Sigmoid colon (tissue), 7 donors: ENCODE measurements around the gene APOB. TPM values are rescaled to one million over a fixed set of nuclear protein-coding genes. Genes with fewer than 3 reads are reported as not detected.

Experiments used
- DNase-seq: peaks from one replicate; pipeline ENCODE4 v3.0.0-alpha.2; 2019
- H3K27ac ChIP-seq, 4 donors: fragments of 200-600 bp; sonication (generic); one replicate each; pipeline ENCODE4 v1.5.1; 2016 to 2019; ENCODE audit warnings: mild to moderate bottlenecking in 1 of 4
- H3K27me3 ChIP-seq, 3 donors: fragments of 200-600 bp; sonication (generic); one replicate each; pipeline ENCODE4 v1.5.1; 2019; ENCODE audit warnings: mild to moderate bottlenecking in 1 of 3
- H3K36me3 ChIP-seq, 4 donors: fragments of 200-600 bp; sonication (generic); one replicate each; pipeline ENCODE4 v1.5.1; 2016 to 2019
- H3K4me1 ChIP-seq, 4 donors: fragments of 200-600 bp; sonication (generic); one replicate each; pipeline ENCODE4 v1.5.1; 2017 to 2019
- H3K4me3 ChIP-seq, 4 donors: fragments of 200-600 bp; sonication (generic); one replicate each; pipeline ENCODE4 v1.5.1; 2017 to 2019; ENCODE audit warnings: mild to moderate bottlenecking in 2 of 4, moderate library complexity in 1 of 4
- H3K9me3 ChIP-seq, 4 donors: fragments of 200-600 bp in 3 of 4; sonication (generic) in 3 of 4; one replicate each; pipeline versions ENCODE4 v1.5.1 to v1.6.1; 2013 to 2019
- EP300 ChIP-seq, 4 donors: sonication (generic); formaldehyde crosslinking; IDR thresholded peaks; one replicate each; pipeline ENCODE4 v1.6.1; 2017; ENCODE audit warnings: antibody characterized with exemption in 4 of 4
- POLR2A ChIP-seq, 2 donors: fragments of 450-650 bp; IDR thresholded peaks; one replicate each; pipeline ENCODE4 v1.6.1; 2016; ENCODE audit warnings: antibody characterized with exemption in 2 of 2, mild to moderate bottlenecking in 2 of 2, moderate library complexity in 2 of 2
- POLR2AphosphoS5 ChIP-seq, 4 donors: sonication (generic); formaldehyde crosslinking; IDR thresholded peaks; one replicate each; pipeline ENCODE4 v1.6.1; 2017; ENCODE audit warnings: antibody characterized with exemption in 4 of 4
- WGBS, 2 donors: extraction: QIAGEN DNeasy Blood & Tissue Kit; methylation state at CpG; one replicate each; pipeline ENCODE4 v1.1.7; 2013; 5-methylcytosine and 5-hydroxymethylcytosine counted together
- intact Hi-C: fragments of 100-400 bp; cut with DNase I; formaldehyde crosslinking; loops from one replicate; pipeline ENCODE4 v1.15.1; 2023
- polyA plus RNA-seq, 3 donors: library from polyadenylated mRNA; stranded (reverse); fragments of 200-250 nt; gene quantifications; one replicate each; pipeline ENCODE4 v1.2.3, GENCODE V29; 2013
- total RNA-seq, 4 donors: library from RNA; depleted of rRNA; stranded (reverse); fragments of >200 nt; gene quantifications; one replicate each; pipeline ENCODE4 v1.1.0, GENCODE V29; 2016
- TF ChIP-seq, protein P1 (sequence below), 4 experiments: fragments of 450-650 bp in 3 of 4; fragments of 200-600 bp in 1 of 4; IDR thresholded peaks; one replicate each; pipeline ENCODE4 v1.5.1; 2016 to 2019; ENCODE audit warnings: antibody characterized with exemption in 4 of 4, mild to moderate bottlenecking in 3 of 4, moderate library complexity in 2 of 4
- donor health status: healthy with polysubstance abuse.
- donor health status: Bipolar disorder and iron deficiency.
- donor health status: healthy.

APOB gene
- 1 to 10 TPM in 3 of 4 donors, under 1 TPM in 1; 0.16 to 3.6 (median 1.7) TPM for total RNA-seq
- under 1 TPM in 2 of 3 donors, not detected in 1; under 0.01 to 0.12 TPM for polyA plus RNA-seq

DNA sequence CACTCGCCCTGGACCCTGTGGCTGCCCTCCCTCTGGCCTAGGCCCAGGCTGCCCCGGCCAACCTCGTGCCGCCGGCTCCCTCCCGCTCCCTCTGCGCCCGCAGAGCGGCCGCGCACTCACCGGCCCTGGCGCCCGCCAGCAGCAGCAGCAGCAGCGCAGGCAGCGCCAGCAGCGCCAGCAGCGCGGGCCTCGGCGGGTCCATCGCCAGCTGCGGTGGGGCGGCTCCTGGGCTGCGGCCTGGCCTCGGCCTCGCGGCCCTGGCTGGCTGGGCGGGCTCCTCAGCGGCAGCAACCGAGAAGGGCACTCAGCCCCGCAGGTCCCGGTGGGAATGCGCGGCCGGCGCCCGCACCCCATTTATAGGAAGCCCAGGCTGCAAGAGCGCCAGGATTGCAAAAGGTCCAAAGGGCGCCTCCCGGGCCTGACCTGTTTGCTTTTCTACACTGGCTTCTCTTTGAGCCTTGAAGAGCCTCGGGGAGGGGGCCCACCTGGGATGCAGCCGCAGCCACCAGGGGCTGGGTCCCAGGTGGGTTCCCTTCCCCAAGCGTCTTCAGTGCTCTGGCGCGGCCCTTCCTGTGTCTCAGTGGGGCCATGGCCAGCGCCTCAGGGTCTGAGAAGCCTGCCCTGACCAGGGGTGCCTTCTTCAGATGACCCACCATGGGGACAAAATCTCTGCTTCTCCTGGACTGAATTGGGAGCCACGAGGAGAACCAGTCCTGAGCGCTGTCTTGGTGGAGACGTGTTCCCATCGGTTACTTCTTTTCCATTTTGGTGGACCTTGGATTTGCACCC lies at the start of gene APOB:
TSS of gene APOB (minus strand) at position 330 of the 789 bp plus-strand sequence. CDS start at position 202, 128 bp downstream.
- 22 to 29% methylated on average over 51 of the region's 51 CpGs for WGBS, 2 donors

GRCh38 chr2:21092308-21092869 lies 48.5 kb upstream of the APOB start:
- Histone ChIP-seq H3K36me3 (no peaks in the 10 kb centered on the region), H3K9me3 (no peaks in the 10 kb centered on the region), H3K27me3 (no peaks in the 10 kb centered on the region), H3K4me3 (no peak overlapping the region), H3K27ac (no peak overlapping the region), H3K4me1 (no peaks in the 10 kb centered on the region)
- WGBS, 2 donors: 62 to 71% methylated on average over 3 of the region's 3 CpGs
- intact Hi-C loops: no loop called here
- no peak for DNase-seq
- TF ChIP-seq EP300 (IDR thresholded peaks at IDR 0.05) (no peak), POLR2A (IDR thresholded peaks at IDR 0.05) (no peak), POLR2AphosphoS5 (IDR thresholded peaks at IDR 0.05) (no peak)
- TF ChIP-seq, protein P1, sequence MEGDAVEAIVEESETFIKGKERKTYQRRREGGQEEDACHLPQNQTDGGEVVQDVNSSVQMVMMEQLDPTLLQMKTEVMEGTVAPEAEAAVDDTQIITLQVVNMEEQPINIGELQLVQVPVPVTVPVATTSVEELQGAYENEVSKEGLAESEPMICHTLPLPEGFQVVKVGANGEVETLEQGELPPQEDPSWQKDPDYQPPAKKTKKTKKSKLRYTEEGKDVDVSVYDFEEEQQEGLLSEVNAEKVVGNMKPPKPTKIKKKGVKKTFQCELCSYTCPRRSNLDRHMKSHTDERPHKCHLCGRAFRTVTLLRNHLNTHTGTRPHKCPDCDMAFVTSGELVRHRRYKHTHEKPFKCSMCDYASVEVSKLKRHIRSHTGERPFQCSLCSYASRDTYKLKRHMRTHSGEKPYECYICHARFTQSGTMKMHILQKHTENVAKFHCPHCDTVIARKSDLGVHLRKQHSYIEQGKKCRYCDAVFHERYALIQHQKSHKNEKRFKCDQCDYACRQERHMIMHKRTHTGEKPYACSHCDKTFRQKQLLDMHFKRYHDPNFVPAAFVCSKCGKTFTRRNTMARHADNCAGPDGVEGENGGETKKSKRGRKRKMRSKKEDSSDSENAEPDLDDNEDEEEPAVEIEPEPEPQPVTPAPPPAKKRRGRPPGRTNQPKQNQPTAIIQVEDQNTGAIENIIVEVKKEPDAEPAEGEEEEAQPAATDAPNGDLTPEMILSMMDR (IDR thresholded peaks at IDR 0.05): no peak

More for the DNA sequence above, at the start of gene APOB:
- peak; percentile 64 for DNase-seq
- Histone ChIP-seq H3K27ac (peak within 1 kb of the TSS; percentile 39 to 73 (median 50)), H3K4me3 (peak within 1 kb of the TSS in 3 of 4 donors; percentile 8 to 38 (median 25)), H3K4me1 (peaks cover 0 to 24% (median 15%) of the 10 kb centered on the region in 4 donors), H3K36me3 (no peaks in the 10 kb centered on the region), H3K27me3 (peaks cover 0 to 3% (median 0%) of the 10 kb centered on the region in 3 donors), H3K9me3 (no peaks in the 10 kb centered on the region)
- TF ChIP-seq POLR2AphosphoS5 (IDR thresholded peaks at IDR 0.05) (no peak), POLR2A (IDR thresholded peaks at IDR 0.05) (no peak)
- TF ChIP-seq, protein P1 (IDR thresholded peaks at IDR 0.05): no peak
- intact Hi-C loops: loop anchor here (1.0 to 2.0 kb wide), 2 partner anchors 74 to 273 kb away; no protein-coding TSS in a partner anchor

GRCh38 chr2:21084401-21084800 lies 40.5 kb upstream of the APOB start:
- no peaks in the 10 kb centered on the region for H3K36me3 ChIP-seq
- H3K4me3 ChIP-seq: no peak overlapping the region
- intact Hi-C loops: no loop called here
- no peak overlapping the region for H3K27ac ChIP-seq
- TF ChIP-seq POLR2AphosphoS5 (IDR thresholded peaks at IDR 0.05) (no peak), EP300 (IDR thresholded peaks at IDR 0.05) (no peak), POLR2A (IDR thresholded peaks at IDR 0.05) (no peak)
- TF ChIP-seq, protein P1 (IDR thresholded peaks at IDR 0.05): no peak
- no peaks in the 10 kb centered on the region for H3K27me3 ChIP-seq
- no peak for DNase-seq
- 73 to 80% methylated on average over 4 of the region's 4 CpGs for WGBS, 2 donors
- no peaks in the 10 kb centered on the region for H3K4me1 ChIP-seq
- peaks cover 0 to 5% (median 0%) of the 10 kb centered on the region in 4 donors for H3K9me3 ChIP-seq

- TF ChIP-seq, protein P1 (IDR thresholded peaks at IDR 0.05): no peak
- TF ChIP-seq POLR2A (IDR thresholded peaks at IDR 0.05): no peak
- WGBS, 2 donors: 94% methylated on average over 1 of the region's 1 CpG
- DNase-seq: no peak
- intact Hi-C loops: no loop called here
- Histone ChIP-seq H3K4me1 (no peaks in the 10 kb centered on the region), H3K27me3 (no peaks in the 10 kb centered on the region), H3K4me3 (no peak overlapping the region), H3K27ac (no peak overlapping the region), H3K36me3 (no peaks in the 10 kb centered on the region), H3K9me3 (peaks cover 0 to 5% (median 1%) of the 10 kb centered on the region in 4 donors)
Measured at GRCh38 chr2:21083482-21083881, 39.6 kb upstream of the APOB start.
